Progenitor cell of endocrine pancreas (in vitro differentiated cells): ENCODE results near the gene CCDC110. TPM values are rescaled to one million over a fixed set of nuclear protein-coding genes. Genes with fewer than 3 reads are reported as not detected.

Source experiments
- DNase-seq: peaks from one replicate; pipeline ENCODE4 v3.0.0; 2021; ENCODE audit warnings: low spot score; ENCODE audit not compliant: unreplicated experiment
- H3K27ac Mint-ChIP-seq: 2 replicates; pipeline ENCODE4 v1.8.0; 2021; ENCODE audit warnings: mild to moderate bottlenecking, moderate library complexity, mixed read lengths
- H3K27me3 Mint-ChIP-seq: 2 replicates; pipeline ENCODE4 v1.8.0; 2021; ENCODE audit warnings: mixed read lengths
- H3K36me3 Mint-ChIP-seq: 2 replicates; pipeline ENCODE4 v1.8.0; 2022; ENCODE audit warnings: mixed read lengths; ENCODE audit not compliant: insufficient read depth
- H3K4me1 Mint-ChIP-seq: 2 replicates; pipeline ENCODE4 v1.8.0; 2021; ENCODE audit warnings: low read depth, mixed read lengths
- H3K4me3 Mint-ChIP-seq: 2 replicates; pipeline ENCODE4 v1.8.0; 2021; ENCODE audit warnings: low read depth, mild to moderate bottlenecking, moderate library complexity, mixed read lengths
- H3K9me3 Mint-ChIP-seq: 2 replicates; pipeline ENCODE4 v1.8.0; 2021; ENCODE audit warnings: low read depth, mixed read lengths
- CTCF ChIP-seq: fragments of 200-600 bp; sonication (generic); IDR thresholded peaks from one replicate; pipeline ENCODE4 v1.5.0; 2021; ENCODE audit warnings: antibody characterized with exemption, mild to moderate bottlenecking; ENCODE audit not compliant: unreplicated experiment
- total RNA-seq: library from RNA; stranded (reverse); gene quantifications from 2 replicates; pipeline ENCODE4 v1.2.1, GENCODE V29; 2021

CCDC110 gene
- total RNA-seq, 1 donor from 2014 or later, result 3.1 TPM

GRCh38 chr4:185506422-185506821, 34.9 kb upstream of the CCDC110 start:
- Mint-ChIP-seq H3K9me3 (peaks cover 3% of the 10 kb centered on the region), H3K4me3 (no peak overlapping the region), H3K36me3 (peaks cover 2% of the 10 kb centered on the region), H3K27me3 (no peaks in the 10 kb centered on the region), H3K27ac (peak overlapping the region; percentile 49), H3K4me1 (no peaks in the 10 kb centered on the region)
- DNase-seq, result no peak
- TF ChIP-seq CTCF, result no peak

GRCh38 chr4:185504098-185505047, 32.8 kb upstream of the CCDC110 start:
- H3K27me3 Mint-ChIP-seq, result no peaks in the 10 kb centered on the region
- H3K36me3 Mint-ChIP-seq, result peaks cover 11% of the 10 kb centered on the region
- no peak for TF ChIP-seq CTCF
- no peaks in the 10 kb centered on the region for H3K4me1 Mint-ChIP-seq
- no peak overlapping the region for H3K4me3 Mint-ChIP-seq
- DNase-seq, result no peak
- peak overlapping the region; percentile 19 for H3K27ac Mint-ChIP-seq
- H3K9me3 Mint-ChIP-seq, result peaks cover 13% of the 10 kb centered on the region

- no peak for TF ChIP-seq CTCF
- no peaks in the 10 kb centered on the region for H3K27me3 Mint-ChIP-seq
- DNase-seq, result no peak
- H3K9me3 Mint-ChIP-seq, result peaks cover 13% of the 10 kb centered on the region
- no peak overlapping the region for H3K27ac Mint-ChIP-seq
- H3K4me3 Mint-ChIP-seq, result no peak overlapping the region
- peaks cover 7% of the 10 kb centered on the region for H3K4me1 Mint-ChIP-seq
- H3K36me3 Mint-ChIP-seq, result peaks cover 11% of the 10 kb centered on the region
These were observed 30.9 kb upstream of the CCDC110 start for GRCh38 chr4:185502386-185502785.

GRCh38 chr4:185500576-185500975, 29.0 kb upstream of the CCDC110 start:
- Mint-ChIP-seq H3K27ac (no peak overlapping the region), H3K9me3 (peaks cover 13% of the 10 kb centered on the region), H3K4me1 (peaks cover 7% of the 10 kb centered on the region), H3K36me3 (peaks cover 11% of the 10 kb centered on the region), H3K27me3 (no peaks in the 10 kb centered on the region), H3K4me3 (no peak overlapping the region)
- DNase-seq, result no peak
- TF ChIP-seq CTCF, result no peak

GRCh38 chr4:185500035-185500434, 28.5 kb upstream of the CCDC110 start:
- H3K27ac Mint-ChIP-seq, result no peak overlapping the region
- H3K27me3 Mint-ChIP-seq, result no peaks in the 10 kb centered on the region
- DNase-seq, result no peak
- H3K9me3 Mint-ChIP-seq, result peaks cover 13% of the 10 kb centered on the region
- H3K4me1 Mint-ChIP-seq, result peaks cover 7% of the 10 kb centered on the region
- TF ChIP-seq CTCF, result no peak
- peaks cover 11% of the 10 kb centered on the region for H3K36me3 Mint-ChIP-seq
- no peak overlapping the region for H3K4me3 Mint-ChIP-seq
